ENCODE results near the gene SIK1. TPM values are rescaled to one million over a fixed set of nuclear protein-coding genes. Genes with fewer than 3 reads are reported as not detected.

SIK1 gene
- total and polyA plus RNA-seq, 2 experiments from 2014 or later, result 7.7 to 29.3 TPM

- DNase-seq (ENCODE audit: low spot score), result no peak
- Histone ChIP-seq H3K36me3 (replicated peaks; ENCODE audit: insufficient read depth, low read depth) (no peaks in the 10 kb centered on the region), H3K27me3 (no peaks in the 10 kb centered on the region), H3K27ac (no peak overlapping the region), H3K9me2 (replicated peaks; ENCODE audit: insufficient read depth) (no peaks in the 10 kb centered on the region), H3K4me1 (ENCODE audit: insufficient read depth) (no peaks in the 10 kb centered on the region), H4K20me1 (ENCODE audit: insufficient read depth, poor library complexity, severe bottlenecking) (no peaks in the 10 kb centered on the region), H2AFZ (no peak overlapping the region), H3K79me2 (no peaks in the 10 kb centered on the region), H3K9me3 (ENCODE audit: low read depth) (no peaks in the 10 kb centered on the region), H3K4me3 (no peak overlapping the region), H3K4me2 (no peak overlapping the region)
- no peak for TF ChIP-seq EZH2phosphoT487 (IDR thresholded peaks at IDR 0.05; ENCODE audit: low read depth, severe bottlenecking, unreplicated experiment)
- no peak for TF ChIP-seq EZH2 (IDR thresholded peaks at IDR 0.05; ENCODE audit: borderline replicate concordance)
- no peak for TF ChIP-seq CTCF (IDR thresholded peaks at IDR 0.05; ENCODE audit: poor library complexity)
- WGBS (ENCODE audit: low lambda C conversion rate, missing lambda C conversion rate), result 81% methylated on average over 20 of the region's 20 CpGs
Measured at GRCh38 chr21:43370091-43370658, 56.8 kb downstream of the SIK1 start.

GRCh38 chr21:43369596-43370090 lies 57.3 kb downstream of the SIK1 start:
- no peak overlapping the region for H3K4me2 ChIP-seq
- H2AFZ ChIP-seq, result no peak overlapping the region
- no peaks in the 10 kb centered on the region for H3K9me3 ChIP-seq (ENCODE audit: low read depth)
- no peaks in the 10 kb centered on the region for H3K27me3 ChIP-seq
- no peak overlapping the region for H3K4me3 ChIP-seq
- WGBS (ENCODE audit: low lambda C conversion rate, missing lambda C conversion rate), result 79% methylated on average over 18 of the region's 18 CpGs
- TF ChIP-seq EZH2phosphoT487 (IDR thresholded peaks at IDR 0.05; ENCODE audit: low read depth, severe bottlenecking, unreplicated experiment), result no peak
- TF ChIP-seq EZH2 (IDR thresholded peaks at IDR 0.05; ENCODE audit: borderline replicate concordance), result no peak
- no peak for TF ChIP-seq CTCF (IDR thresholded peaks at IDR 0.05; ENCODE audit: poor library complexity)
- H3K27ac ChIP-seq, result no peak overlapping the region
- no peaks in the 10 kb centered on the region for H3K9me2 ChIP-seq (replicated peaks; ENCODE audit: insufficient read depth)
- H3K79me2 ChIP-seq, result no peaks in the 10 kb centered on the region
- H4K20me1 ChIP-seq (ENCODE audit: insufficient read depth, poor library complexity, severe bottlenecking), result no peaks in the 10 kb centered on the region
- DNase-seq (ENCODE audit: low spot score), result no peak
- no peaks in the 10 kb centered on the region for H3K36me3 ChIP-seq (replicated peaks; ENCODE audit: insufficient read depth, low read depth)
- no peaks in the 10 kb centered on the region for H3K4me1 ChIP-seq (ENCODE audit: insufficient read depth)

- Histone ChIP-seq H3K9me3 (ENCODE audit: low read depth) (no peaks in the 10 kb centered on the region), H3K27ac (no peak overlapping the region), H3K27me3 (no peaks in the 10 kb centered on the region), H3K4me1 (ENCODE audit: insufficient read depth) (no peaks in the 10 kb centered on the region), H3K9me2 (replicated peaks; ENCODE audit: insufficient read depth) (no peaks in the 10 kb centered on the region), H3K4me3 (no peak overlapping the region), H4K20me1 (ENCODE audit: insufficient read depth, poor library complexity, severe bottlenecking) (no peaks in the 10 kb centered on the region), H3K4me2 (no peak overlapping the region), H2AFZ (no peak overlapping the region), H3K36me3 (replicated peaks; ENCODE audit: insufficient read depth, low read depth) (no peaks in the 10 kb centered on the region), H3K79me2 (no peaks in the 10 kb centered on the region)
- WGBS (ENCODE audit: low lambda C conversion rate, missing lambda C conversion rate), result 72% methylated on average over 9 of the region's 14 CpGs
- peak; percentile 52 for DNase-seq (ENCODE audit: low spot score)
- no peak for TF ChIP-seq CTCF (IDR thresholded peaks at IDR 0.05; ENCODE audit: poor library complexity)
- TF ChIP-seq EZH2 (IDR thresholded peaks at IDR 0.05; ENCODE audit: borderline replicate concordance), result no peak
- no peak for TF ChIP-seq EZH2phosphoT487 (IDR thresholded peaks at IDR 0.05; ENCODE audit: low read depth, severe bottlenecking, unreplicated experiment)
Measured at GRCh38 chr21:43369124-43369523, 57.8 kb downstream of the SIK1 start.
